IPS-18c (cell line): ENCODE measurements around the gene ZNF385B.

Experiments used
- H3K4me3 ChIP-seq: 2 replicates; pipeline ENCODE4 v1.7.0; 2013; ENCODE audit warnings: low read depth, mild to moderate bottlenecking, low read length, moderate library complexity; ENCODE audit not compliant: insufficient read depth
- H3K9me3 ChIP-seq: one replicate; pipeline ENCODE4 v1.6.1; 2013; ENCODE audit warnings: mild to moderate bottlenecking, low read length, moderate library complexity; ENCODE audit not compliant: control insufficient read depth, insufficient read depth

ZNF385B gene

GRCh38 chr2:179543361-179543901 lies 318.0 kb downstream of the ZNF385B start:
- no peak overlapping the region for H3K4me3 ChIP-seq
- H3K9me3 ChIP-seq, result no peaks in the 10 kb centered on the region

DNA sequence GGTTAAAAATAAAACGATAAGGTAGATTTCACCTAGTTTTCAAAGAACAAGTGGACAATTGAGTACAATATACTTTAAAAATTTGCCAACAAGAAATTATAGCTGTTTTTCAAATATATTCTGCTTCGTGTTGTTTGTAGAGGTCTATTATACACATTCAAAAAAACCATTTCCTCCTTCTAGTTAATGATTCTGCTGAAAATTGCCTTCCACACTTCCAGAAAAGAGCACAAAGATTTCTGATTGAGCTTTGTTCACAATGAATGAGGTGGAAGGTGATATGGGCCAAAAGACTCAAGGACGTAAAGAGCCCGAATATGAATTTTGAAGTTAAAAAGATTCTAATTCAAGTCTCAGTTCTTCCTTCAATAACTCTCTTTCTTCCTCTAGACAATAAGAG lies 319.8 kb downstream of the ZNF385B start:
- H3K4me3 ChIP-seq, result no peak overlapping the region
- no peaks in the 10 kb centered on the region for H3K9me3 ChIP-seq

GRCh38 chr2:179539124-179539511 lies 322.3 kb downstream of the ZNF385B start:
- Histone ChIP-seq H3K9me3 (no peaks in the 10 kb centered on the region), H3K4me3 (no peak overlapping the region)

DNA sequence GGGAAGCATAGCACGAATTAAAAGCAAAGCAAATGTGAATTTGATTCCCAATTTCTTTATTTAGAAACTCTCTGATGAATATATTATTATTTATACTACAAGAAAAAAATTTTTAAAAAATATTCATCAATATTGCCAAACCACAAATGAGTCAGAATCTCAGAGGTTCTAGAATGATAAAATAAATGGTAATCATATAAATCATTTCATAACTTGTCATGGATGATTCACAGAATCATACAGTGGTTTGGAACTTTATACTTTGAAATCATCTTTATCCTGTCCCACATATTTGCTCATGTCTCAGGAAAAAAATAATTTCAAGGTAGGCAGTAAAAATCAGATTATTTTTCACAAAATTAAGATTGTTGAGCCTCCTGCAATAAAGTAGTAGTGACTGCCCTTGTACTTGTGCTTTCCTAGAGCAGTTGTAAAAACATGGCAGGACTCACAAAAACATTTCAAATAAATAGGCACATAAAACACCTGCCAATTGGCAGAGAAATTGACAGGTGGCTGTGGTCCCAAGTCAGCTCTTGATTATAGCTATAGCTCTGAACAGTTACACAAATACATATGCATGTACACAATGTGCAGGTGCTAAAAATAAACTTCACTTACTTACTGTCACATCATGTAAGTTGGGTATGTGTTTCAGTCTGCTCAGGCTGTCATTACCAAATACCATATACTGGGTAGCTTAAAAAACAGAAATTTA lies 322.8 kb downstream of the ZNF385B start:
- Histone ChIP-seq H3K4me3 (no peak overlapping the region), H3K9me3 (no peaks in the 10 kb centered on the region)

DNA sequence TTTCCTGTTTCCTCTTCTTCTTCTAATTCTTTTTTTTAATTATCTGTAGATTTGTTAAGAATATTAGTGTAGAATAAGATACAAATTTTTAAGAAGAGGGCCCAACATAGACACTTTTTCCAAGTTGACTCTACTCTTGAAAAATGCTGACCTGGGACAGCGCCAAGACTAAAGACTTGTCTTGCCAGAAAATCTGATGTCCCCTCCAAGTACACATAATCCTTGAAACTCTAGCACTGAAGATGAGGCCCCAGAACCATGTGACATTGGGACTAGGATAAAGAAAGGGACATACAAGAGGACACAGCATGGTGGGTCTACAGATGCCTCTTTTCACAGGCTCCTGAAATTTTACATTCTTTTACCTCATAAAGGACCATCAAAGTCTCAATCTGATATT lies 325.2 kb downstream of the ZNF385B start:
- Histone ChIP-seq H3K4me3 (no peak overlapping the region), H3K9me3 (no peaks in the 10 kb centered on the region)

DNA sequence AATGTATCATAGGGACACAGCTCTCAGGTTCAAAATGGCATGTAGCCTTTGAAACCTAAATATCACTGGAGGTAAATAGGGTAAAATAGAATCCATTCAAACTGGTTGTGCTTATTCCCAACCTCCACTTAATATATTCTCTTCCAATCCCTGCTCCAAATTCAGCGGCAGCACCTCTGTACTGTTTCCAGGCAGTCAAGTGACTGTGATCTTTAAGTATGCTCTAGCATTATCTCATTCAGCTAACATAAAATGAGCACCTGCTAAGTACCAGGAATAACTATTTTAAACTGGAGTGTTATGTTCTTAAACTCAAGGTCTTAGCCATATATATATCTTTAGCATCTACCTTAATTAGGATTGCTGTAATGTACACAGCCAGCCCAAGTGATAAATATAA lies 327.5 kb downstream of the ZNF385B start:
- no peak overlapping the region for H3K4me3 ChIP-seq

GRCh38 chr2:179532863-179533278 lies 328.5 kb downstream of the ZNF385B start:
- no peak overlapping the region for H3K4me3 ChIP-seq
- no peaks in the 10 kb centered on the region for H3K9me3 ChIP-seq

More for the DNA sequence above, 327.5 kb downstream of the ZNF385B start:
- H3K9me3 ChIP-seq, result no peaks in the 10 kb centered on the region

DNA sequence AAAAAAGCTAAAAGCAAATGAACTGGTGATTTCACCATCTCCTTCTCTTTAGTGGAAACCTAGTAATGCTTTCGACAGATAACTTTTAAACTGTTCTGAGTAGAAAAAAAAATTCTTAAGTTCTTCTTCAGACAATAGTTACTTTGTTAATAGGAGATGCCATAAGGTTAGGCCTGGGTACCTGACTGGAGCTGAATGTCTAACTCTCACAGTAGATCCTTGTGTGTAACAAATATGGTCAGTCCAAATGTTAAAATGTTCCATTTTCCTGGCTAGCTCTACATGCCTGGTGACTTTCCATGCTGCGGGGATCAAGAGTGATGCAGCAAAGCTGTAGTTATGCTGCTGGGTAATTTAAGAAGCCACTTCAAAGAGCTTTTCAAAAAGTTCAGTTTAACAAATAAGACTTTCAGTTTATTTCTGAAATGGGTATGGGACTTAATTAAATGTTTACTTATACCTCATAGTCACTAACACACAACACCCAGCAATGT lies 332.8 kb downstream of the ZNF385B start:
- Histone ChIP-seq H3K9me3 (no peaks in the 10 kb centered on the region), H3K4me3 (no peak overlapping the region)

DNA sequence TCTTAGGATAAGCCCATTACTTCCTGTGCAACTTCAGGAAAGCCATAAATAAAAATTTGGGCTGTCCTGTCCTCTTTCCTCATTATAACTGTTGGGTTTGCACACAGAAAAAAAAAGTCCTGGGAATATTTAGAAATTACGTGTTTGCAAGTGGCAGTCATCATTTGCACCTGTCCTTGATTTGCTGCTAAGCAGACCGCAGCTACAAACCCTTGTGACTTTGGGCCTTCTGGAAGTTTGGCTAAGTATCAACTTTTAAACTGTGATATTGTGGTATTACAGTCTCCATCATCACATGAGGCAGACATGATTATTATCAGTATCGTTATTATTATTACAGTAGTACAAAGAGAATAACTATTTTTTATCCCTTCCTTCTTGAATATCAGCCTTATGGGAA lies 336.1 kb downstream of the ZNF385B start:
- no peak overlapping the region for H3K4me3 ChIP-seq
- H3K9me3 ChIP-seq, result no peaks in the 10 kb centered on the region

DNA sequence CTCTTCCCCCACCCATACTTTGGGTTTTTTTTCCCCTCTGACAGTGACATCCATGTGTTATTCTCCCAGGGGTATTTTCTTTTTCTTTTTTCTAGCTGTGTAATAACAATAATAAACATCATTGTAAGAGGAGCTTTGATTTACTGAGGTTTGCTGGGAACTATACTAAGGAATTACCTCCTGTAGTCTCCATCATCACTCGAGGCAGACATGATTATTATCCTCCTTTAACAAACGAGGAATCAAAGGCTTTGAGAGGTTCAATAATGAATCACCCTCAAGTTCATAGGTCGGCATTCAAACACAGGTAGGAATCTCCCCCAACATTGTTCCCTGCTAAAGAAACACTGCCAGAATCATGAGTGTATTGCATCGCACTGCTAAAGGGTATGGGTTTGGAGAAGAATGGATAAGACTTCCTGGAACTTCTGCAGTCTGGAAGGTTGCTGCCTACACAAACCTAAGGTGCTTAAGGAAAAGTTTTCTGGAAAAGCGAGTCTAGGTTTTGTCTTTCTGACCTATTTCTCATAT lies 336.5 kb downstream of the ZNF385B start:
- Histone ChIP-seq H3K4me3 (no peak overlapping the region), H3K9me3 (no peaks in the 10 kb centered on the region)

DNA sequence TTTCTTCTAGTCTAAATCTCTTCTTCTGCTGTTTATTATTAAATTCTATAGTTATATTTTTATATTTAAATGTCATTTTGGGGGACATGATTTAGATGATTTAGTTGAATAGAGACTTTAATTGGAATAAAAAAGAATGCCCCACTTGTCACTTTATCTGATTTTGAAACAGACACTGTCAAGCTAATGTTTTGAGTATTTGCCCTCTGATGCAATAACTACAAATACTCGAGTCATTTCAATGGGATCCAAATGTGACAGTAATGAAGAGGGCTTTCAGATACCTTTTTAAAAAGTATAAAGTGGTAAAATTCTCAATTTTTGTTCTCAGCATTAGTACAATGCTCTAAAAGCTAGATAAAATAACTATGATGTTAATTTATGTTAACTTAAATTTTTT lies 339.5 kb downstream of the ZNF385B start:
- no peaks in the 10 kb centered on the region for H3K9me3 ChIP-seq
- H3K4me3 ChIP-seq, result no peak overlapping the region

GRCh38 chr2:179518830-179519229 lies 342.6 kb downstream of the ZNF385B start:
- H3K4me3 ChIP-seq, result no peak overlapping the region
- H3K9me3 ChIP-seq, result no peaks in the 10 kb centered on the region

GRCh38 chr2:179513181-179513580 lies 348.2 kb downstream of the ZNF385B start:
- no peaks in the 10 kb centered on the region for H3K9me3 ChIP-seq
- H3K4me3 ChIP-seq, result no peak overlapping the region

GRCh38 chr2:179512281-179513035 lies 349.0 kb downstream of the ZNF385B start:
- H3K4me3 ChIP-seq, result no peak overlapping the region
- H3K9me3 ChIP-seq, result no peaks in the 10 kb centered on the region

GRCh38 chr2:179511105-179511789 lies 350.2 kb downstream of the ZNF385B start:
- H3K9me3 ChIP-seq, result no peaks in the 10 kb centered on the region
- H3K4me3 ChIP-seq, result no peak overlapping the region

GRCh38 chr2:179495315-179495714 lies 366.1 kb downstream of the ZNF385B start:
- Histone ChIP-seq H3K9me3 (no peaks in the 10 kb centered on the region), H3K4me3 (no peak overlapping the region)

GRCh38 chr2:179488563-179488962 lies 372.8 kb downstream of the ZNF385B start:
- Histone ChIP-seq H3K4me3 (no peak overlapping the region), H3K9me3 (no peaks in the 10 kb centered on the region)
